Motor neuron (in vitro differentiated cells): ENCODE results near the gene CD9. TPM values are rescaled to one million over a fixed set of nuclear protein-coding genes. Genes with fewer than 3 reads are reported as not detected.

Experiments
- ATAC-seq, 8 experiments: fragments of 200-7000 bp; cut with Tn5 transposase; replicated peaks in 6 of 8; 2 replicates each; pipeline ENCODE4 v1.8.0; 2021; ENCODE audit warnings: mild to moderate bottlenecking in 8 of 8, moderate library complexity in 8 of 8
- H3K27ac ChIP-seq, 2 donors: fragments of 250-450 bp; sonication (Bioruptor Pico); 2 replicates each; pipeline ENCODE4 v1.9.0; 2021; ENCODE audit warnings: antibody characterized with exemption in 2 of 2, mild to moderate bottlenecking in 2 of 2, moderate library complexity in 1 of 2
- H3K4me1 ChIP-seq, 2 donors: fragments of 250-450 bp; sonication (Bioruptor Pico); replicated peaks in 1 of 2; 2 replicates each; pipeline ENCODE4 v1.6.1; 2021; ENCODE audit warnings: antibody characterized with exemption in 2 of 2, mild to moderate bottlenecking in 2 of 2, moderate library complexity in 1 of 2
- H3K4me3 ChIP-seq, 5 donors: fragments of 250-450 bp; sonication (Bioruptor Pico); 2 replicates each; pipeline ENCODE4 v1.9.0; 2021; ENCODE audit warnings: antibody characterized with exemption in 5 of 5, mild to moderate bottlenecking in 5 of 5, moderate library complexity in 4 of 5
- WGBS, 10 experiments: fragments of 450-650 bp; shearing (Covaris generic); methylation state at CpG; one replicate each; pipeline ENCODE4 v1.0.0; 2022; 5-methylcytosine and 5-hydroxymethylcytosine counted together
- in situ Hi-C, 9 experiments: fragments of 400-800 bp; cut with MboI; loops; one replicate each; pipeline ENCODE4 v1.15.0; 2021; ENCODE audit warnings: low sequenced_read_pairs in 9 of 9, low pct_unique_long_range_greater_than_20kb in 2 of 9; ENCODE audit not compliant: unreplicated experiment in 9 of 9
- total RNA-seq, 8 experiments: library from RNA; unstranded; fragments of 300-600 nt; gene quantifications; 2 replicates each; pipeline versions ENCODE4 v1.2.3 to v1.2.4, GENCODE V29; 2022

Gene CD9
- total RNA-seq, 8 experiments from 2014 or later: 0.73 to 104 (median 2.5) TPM

DNA sequence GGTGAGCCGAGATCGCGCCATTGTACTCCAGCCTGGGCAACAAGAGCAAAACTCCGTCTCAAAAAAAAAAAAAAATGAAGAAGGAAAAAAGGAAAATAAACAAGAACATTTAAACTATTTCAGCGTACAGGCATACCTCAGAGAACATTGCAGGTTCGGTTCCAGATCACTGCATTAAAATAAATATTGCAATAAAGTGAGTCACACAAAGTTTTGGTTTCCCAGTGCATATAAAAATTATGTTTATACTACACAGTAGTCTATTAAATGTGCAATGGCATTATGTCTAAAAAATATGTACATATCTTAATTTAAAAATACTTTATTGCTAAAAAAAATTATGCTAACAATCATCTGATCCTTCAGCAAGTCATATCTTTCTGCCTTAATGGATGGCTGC lies 56.8 kb downstream of the CD9 start:
- no peak overlapping the region for H3K27ac ChIP-seq
- in situ Hi-C loops: no loop called here
- H3K4me1 ChIP-seq: no peaks in the 10 kb centered on the region
- 60 to 100% (median 90%) methylated on average over 2 to 6 of the region's 6 CpGs for WGBS, 10 experiments
- ATAC-seq: peak in 1 of 8 experiments; percentile 65
- no peak overlapping the region for H3K4me3 ChIP-seq

DNA sequence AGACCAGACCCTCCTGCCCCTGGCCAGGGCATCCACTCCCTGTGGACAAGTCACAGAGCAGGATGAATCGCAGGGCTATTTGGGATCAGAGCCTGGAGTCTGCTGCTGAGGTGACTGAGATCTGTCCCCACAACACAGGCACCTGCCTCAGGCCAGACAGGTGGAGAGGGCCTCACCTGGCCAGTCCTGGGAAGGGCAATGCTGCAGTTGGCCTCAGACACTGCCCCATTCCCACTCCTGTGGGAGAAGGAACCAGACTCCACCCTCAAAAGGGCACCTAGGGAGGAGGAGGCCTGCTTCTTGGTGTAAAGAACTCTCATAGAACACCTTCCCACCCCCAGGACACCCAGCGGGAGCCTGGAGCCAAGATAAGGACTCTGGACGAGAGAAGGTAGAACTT lies 62.0 kb downstream of the CD9 start:
- in situ Hi-C loops: no loop called here
- 100% methylated on average over 1 to 2 of the region's 3 CpGs; no CpG with 5 or more reads in 8 of the 10 experiments for WGBS, 10 experiments

GRCh38 chr12:6262623-6263022 lies 62.4 kb downstream of the CD9 start:
- no peak overlapping the region for H3K4me3 ChIP-seq
- in situ Hi-C loops: no loop called here
- 8 to 100% (median 71%) methylated on average over 1 to 2 of the region's 2 CpGs; no CpG with 5 or more reads in 2 of the 10 experiments for WGBS, 10 experiments

More for the DNA sequence above, 62.0 kb downstream of the CD9 start:
- Histone ChIP-seq H3K4me1 (peaks cover 0 to 9% of the 10 kb centered on the region in 2 donors), H3K4me3 (no peak overlapping the region), H3K27ac (no peak overlapping the region)
- ATAC-seq: no peak

GRCh38 chr12:6263931-6264330 lies 63.7 kb downstream of the CD9 start:
- in situ Hi-C loops: no loop called here
- ATAC-seq: peak in 6 of 8 experiments; percentile 19 to 44 (median 32)
- Histone ChIP-seq H3K4me1 (peaks cover 0 to 9% of the 10 kb centered on the region in 2 donors), H3K27ac (no peak overlapping the region), H3K4me3 (no peak overlapping the region)
- WGBS, 10 experiments: 0 to 88% (median 72%) methylated on average over 1 to 3 of the region's 4 CpGs; no CpG with 5 or more reads in 5 of the 10 experiments

More at GRCh38 chr12:6262623-6263022, 62.4 kb downstream of the CD9 start:
- no peak for ATAC-seq
- Histone ChIP-seq H3K27ac (no peak overlapping the region), H3K4me1 (peaks cover 0 to 9% of the 10 kb centered on the region in 2 donors)

- peak in 1 of 8 experiments; percentile 31 for ATAC-seq
- H3K4me3 ChIP-seq: no peak overlapping the region
- WGBS, 10 experiments: 54 to 100% (median 92%) methylated on average over 1 to 9 of the region's 11 CpGs; no CpG with 5 or more reads in 2 of the 10 experiments
- H3K27ac ChIP-seq: no peak overlapping the region
- in situ Hi-C loops: no loop called here
- H3K4me1 ChIP-seq: peaks cover 0 to 9% of the 10 kb centered on the region in 2 donors
Observed at GRCh38 chr12:6264402-6265037, 64.3 kb downstream of the CD9 start.

GRCh38 chr12:6265038-6265405 lies 64.8 kb downstream of the CD9 start:
- H3K4me3 ChIP-seq: no peak overlapping the region
- no peak overlapping the region for H3K27ac ChIP-seq
- WGBS, 10 experiments: 83 to 100% (median 100%) methylated on average over 1 to 2 of the region's 2 CpGs; no CpG with 5 or more reads in 2 of the 10 experiments
- ATAC-seq: no peak
- H3K4me1 ChIP-seq: peaks cover 0 to 9% of the 10 kb centered on the region in 2 donors
- in situ Hi-C loops: no loop called here

GRCh38 chr12:6266541-6266966 lies 66.4 kb downstream of the CD9 start:
- Histone ChIP-seq H3K27ac (no peak overlapping the region), H3K4me3 (no peak overlapping the region), H3K4me1 (peaks cover 0 to 9% of the 10 kb centered on the region in 2 donors)
- 20 to 100% (median 85%) methylated on average over 1 to 5 of the region's 7 CpGs for WGBS, 10 experiments
- in situ Hi-C loops: no loop called here
- ATAC-seq: peak in 1 of 8 experiments; percentile 63

GRCh38 chr12:6266971-6267721 lies 66.9 kb downstream of the CD9 start:
- no peak overlapping the region for H3K4me3 ChIP-seq

GRCh38 chr12:6268484-6269157 lies 68.4 kb downstream of the CD9 start:
- in situ Hi-C loops: no loop called here
- ATAC-seq: no peak
- WGBS, 10 experiments: 17 to 75% (median 51%) methylated on average over 1 to 7 of the region's 10 CpGs; no CpG with 5 or more reads in 4 of the 10 experiments
- Histone ChIP-seq H3K4me1 (peaks cover under 1 to 12% of the 10 kb centered on the region in 2 donors), H3K27ac (no peak overlapping the region), H3K4me3 (no peak overlapping the region)

More at GRCh38 chr12:6266971-6267721, 66.9 kb downstream of the CD9 start:
- 0 to 100% (median 75%) methylated on average over 1 to 6 of the region's 12 CpGs for WGBS, 10 experiments
- peaks cover 0 to 9% of the 10 kb centered on the region in 2 donors for H3K4me1 ChIP-seq
- ATAC-seq: peak in 1 of 8 experiments; percentile 48
- in situ Hi-C loops: no loop called here
- no peak overlapping the region for H3K27ac ChIP-seq

DNA sequence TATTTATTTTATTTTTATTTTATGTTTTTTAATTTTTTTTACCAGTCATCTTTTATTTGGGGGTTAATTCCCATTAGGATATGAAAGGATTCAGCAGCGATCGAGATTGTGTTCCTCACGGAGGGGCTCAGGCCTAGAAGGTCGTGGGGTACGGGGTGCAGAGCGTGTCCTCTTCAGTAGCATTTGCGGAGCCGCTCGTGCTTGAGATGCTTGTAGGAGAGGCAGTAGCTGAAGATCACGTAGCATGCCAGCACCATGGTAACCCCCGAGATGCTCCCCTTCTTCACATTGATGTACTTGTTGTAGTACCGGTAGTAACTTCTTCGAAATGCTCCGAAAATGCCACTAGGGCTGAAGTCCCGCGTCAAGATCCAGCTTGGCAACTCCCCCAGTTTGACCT lies 69.8 kb downstream of the CD9 start:
- no peak overlapping the region for H3K4me3 ChIP-seq
- ATAC-seq: no peak
- in situ Hi-C loops: loop anchor here in 1 of 9 experiments (10.0 kb wide), 1 partner anchor 75 kb away; no protein-coding TSS in a partner anchor
- peaks cover 2 to 14% of the 10 kb centered on the region in 2 donors for H3K4me1 ChIP-seq
- WGBS, 10 experiments: 80 to 100% (median 97%) methylated on average over 1 to 15 of the region's 16 CpGs
- no peak overlapping the region for H3K27ac ChIP-seq

DNA sequence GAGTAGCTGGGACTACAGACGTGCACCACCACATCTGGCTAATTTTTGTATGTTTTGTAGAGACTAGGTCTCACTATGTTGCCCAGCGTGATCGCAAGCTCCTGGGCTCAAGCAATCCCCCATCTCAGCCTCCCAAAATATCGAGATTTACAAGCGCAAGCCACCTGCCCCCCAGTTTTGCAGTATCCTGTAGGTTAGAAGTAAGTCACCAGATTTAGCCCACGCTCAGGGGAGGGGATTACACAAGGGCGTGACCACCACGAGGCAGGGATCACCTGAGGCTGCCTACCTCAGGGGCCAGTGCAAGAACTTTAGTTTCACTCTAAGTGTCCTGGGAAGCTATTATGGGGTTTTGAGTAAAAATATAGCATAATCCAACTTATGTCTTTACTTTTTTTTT lies 71.1 kb downstream of the CD9 start:
- H3K4me1 ChIP-seq: peaks cover 2 to 14% of the 10 kb centered on the region in 2 donors
- WGBS, 10 experiments: 73 to 100% (median 85%) methylated on average over 1 to 3 of the region's 8 CpGs; no CpG with 5 or more reads in 6 of the 10 experiments
- in situ Hi-C loops: loop anchor here in 1 of 9 experiments (10.0 kb wide), 1 partner anchor 76 kb away; no protein-coding TSS in a partner anchor
- no peak overlapping the region for H3K4me3 ChIP-seq
- no peak for ATAC-seq
- no peak overlapping the region for H3K27ac ChIP-seq

DNA sequence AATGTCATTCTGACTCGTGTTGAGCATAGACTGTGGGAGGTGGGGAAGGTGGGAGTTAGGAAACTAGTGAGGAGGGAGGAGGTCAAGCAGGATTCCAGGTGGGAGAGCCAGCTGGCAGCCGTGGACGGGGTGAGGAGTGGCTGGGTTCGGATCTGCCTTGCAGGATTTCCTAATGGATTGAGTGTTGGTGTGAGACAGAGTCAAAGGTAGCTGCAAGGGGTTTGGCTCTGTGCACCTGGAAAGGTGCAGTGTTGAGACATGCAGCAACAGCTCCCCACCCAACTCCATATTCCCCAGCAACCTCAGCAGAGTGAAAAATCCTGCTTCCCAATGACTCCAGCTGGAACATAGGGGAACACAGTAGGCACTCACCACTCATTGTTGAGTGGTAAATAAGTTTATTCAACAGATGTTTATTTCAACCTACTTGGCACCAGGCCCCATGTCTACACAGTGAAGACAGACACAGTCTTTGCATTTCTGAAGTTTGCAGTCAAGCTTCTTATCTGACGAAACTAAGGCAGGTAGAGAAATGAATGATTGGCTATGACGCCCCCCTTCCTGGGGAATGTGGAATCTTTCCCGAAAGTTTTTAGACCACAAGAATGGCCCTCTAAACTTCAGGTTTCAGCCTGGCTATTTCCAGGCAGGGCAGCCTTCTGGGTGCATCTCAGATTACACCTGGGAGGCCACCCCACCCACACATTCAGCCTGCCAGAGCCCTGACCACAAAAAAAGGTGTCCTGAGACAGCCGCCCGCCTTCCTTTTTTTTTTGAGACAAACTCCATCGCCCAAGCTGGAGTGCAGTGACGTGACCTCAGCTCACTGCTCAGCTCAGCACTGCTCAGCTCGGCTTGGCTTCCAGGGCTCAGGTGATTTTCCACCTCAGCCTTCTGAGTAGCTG lies 72.4 kb downstream of the CD9 start:
- no peak overlapping the region for H3K27ac ChIP-seq
- 40 to 88% (median 84%) methylated on average over 1 to 6 of the region's 12 CpGs; no CpG with 5 or more reads in 2 of the 10 experiments for WGBS, 10 experiments
- peak in 4 of 8 experiments; percentile 16 to 53 (median 45) for ATAC-seq
- in situ Hi-C loops: loop anchor here in 1 of 9 experiments (10.0 kb wide), 1 partner anchor 78 kb away; no protein-coding TSS in a partner anchor
- H3K4me1 ChIP-seq: peaks cover 2 to 14% of the 10 kb centered on the region in 2 donors
- H3K4me3 ChIP-seq: no peak overlapping the region
